ENCODE results near the gene RORC. TPM values are rescaled to one million over a fixed set of nuclear protein-coding genes. Genes with fewer than 3 reads are reported as not detected.

RORC gene
- total RNA-seq, 1 experiment from 2014 or later: 0.26 TPM

DNA sequence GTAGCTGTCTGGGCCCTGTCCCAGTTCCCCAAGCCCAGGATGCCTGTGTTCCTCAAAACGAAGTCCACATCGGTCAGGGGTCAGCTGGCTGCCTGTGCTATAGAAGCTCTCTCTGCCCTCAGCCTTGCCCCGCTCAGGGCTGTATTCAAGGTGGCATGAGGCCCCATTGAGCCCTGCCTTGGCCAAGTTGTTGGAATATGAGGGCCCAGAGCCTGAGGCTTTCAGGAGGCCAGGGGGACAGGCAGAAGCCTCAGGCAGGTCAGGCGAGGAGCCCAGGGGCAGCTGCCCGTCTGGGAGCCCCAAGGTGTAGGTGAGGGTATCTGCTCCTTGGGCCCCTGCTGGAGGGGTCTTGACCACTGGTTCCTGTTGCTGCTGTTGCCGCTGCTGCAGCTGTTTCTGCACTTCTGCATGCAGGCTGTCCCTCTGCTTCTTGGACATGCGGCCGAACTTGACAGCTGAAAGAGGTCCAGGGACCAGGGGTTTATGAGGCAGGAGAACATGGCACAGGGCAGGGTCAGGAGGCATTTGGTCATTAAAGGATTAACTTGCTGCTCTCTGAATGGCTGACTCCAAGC is 16.5 kb downstream of the RORC start:
- POLR2A ChIA-PET (ENCODE audit: unreplicated experiment): no interaction called here
- no peaks in the 10 kb centered on the region for H3K79me2 ChIP-seq (ENCODE audit: low read length)
- BruUV-seq (replicated peaks): no TSS peak

DNA sequence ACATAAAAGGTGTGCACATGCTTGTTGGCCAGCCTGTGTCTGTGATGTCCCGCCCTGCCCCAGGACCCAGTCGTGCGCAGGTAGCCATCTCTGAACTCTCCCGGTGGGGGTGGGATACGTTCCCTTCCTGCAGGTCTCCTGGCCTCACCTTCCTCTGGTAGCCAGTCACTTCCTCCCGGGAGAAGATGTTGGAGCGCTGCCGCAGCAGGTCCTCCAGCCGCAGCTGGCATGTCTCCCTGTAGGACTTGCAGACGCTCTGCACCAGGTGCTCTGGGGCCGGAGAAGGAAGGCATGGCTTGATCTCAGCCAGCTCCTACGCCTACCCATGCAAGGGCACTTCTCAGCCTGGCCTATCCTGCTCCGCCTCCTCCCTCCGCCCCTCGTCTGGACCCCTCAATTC is 17.2 kb downstream of the RORC start:
- no peaks in the 10 kb centered on the region for H3F3A ChIP-seq (ENCODE audit: low read length, unreplicated experiment)
- no TSS peak for BruUV-seq (replicated peaks)
- H3K9me3 ChIP-seq (ENCODE audit: low read length): no peaks in the 10 kb centered on the region
- ATAC-seq (no peak), DNase-seq (no peak)
- H3K9ac ChIP-seq (ENCODE audit: low read length): no peak overlapping the region
- H3K27ac ChIP-seq (ENCODE audit: low read length): no peak overlapping the region
- H2AFZ ChIP-seq (ENCODE audit: low read length): no peak overlapping the region
- intact Hi-C loops (cut with micrococcal nuclease): no loop called here
- H3K9me2 ChIP-seq (replicated peaks; ENCODE audit: low read length): no peaks in the 10 kb centered on the region
- no peaks in the 10 kb centered on the region for H3K36me3 ChIP-seq (ENCODE audit: low read depth, low read length)
- POLR2A ChIA-PET (ENCODE audit: unreplicated experiment): no interaction called here
- no peaks in the 10 kb centered on the region for H3K27me3 ChIP-seq (ENCODE audit: low read length)
- no peaks in the 10 kb centered on the region for H3K79me2 ChIP-seq (ENCODE audit: low read length)
- H3K4me1 ChIP-seq (ENCODE audit: insufficient read depth, low read length): no peaks in the 10 kb centered on the region
- no peak overlapping the region for H3K4me2 ChIP-seq (ENCODE audit: low read length)
- CTCF ChIA-PET: no interaction called here
- no peaks in the 10 kb centered on the region for H4K20me1 ChIP-seq (ENCODE audit: low read length)
- TF ChIP-seq EZH2phosphoT487 (IDR thresholded peaks at IDR 0.05; ENCODE audit: borderline replicate concordance, low read length) (no peak), EZH2 (IDR thresholded peaks at IDR 0.05; ENCODE audit: low read length, unreplicated experiment) (no peak)
- TF ChIP-seq, protein P1, sequence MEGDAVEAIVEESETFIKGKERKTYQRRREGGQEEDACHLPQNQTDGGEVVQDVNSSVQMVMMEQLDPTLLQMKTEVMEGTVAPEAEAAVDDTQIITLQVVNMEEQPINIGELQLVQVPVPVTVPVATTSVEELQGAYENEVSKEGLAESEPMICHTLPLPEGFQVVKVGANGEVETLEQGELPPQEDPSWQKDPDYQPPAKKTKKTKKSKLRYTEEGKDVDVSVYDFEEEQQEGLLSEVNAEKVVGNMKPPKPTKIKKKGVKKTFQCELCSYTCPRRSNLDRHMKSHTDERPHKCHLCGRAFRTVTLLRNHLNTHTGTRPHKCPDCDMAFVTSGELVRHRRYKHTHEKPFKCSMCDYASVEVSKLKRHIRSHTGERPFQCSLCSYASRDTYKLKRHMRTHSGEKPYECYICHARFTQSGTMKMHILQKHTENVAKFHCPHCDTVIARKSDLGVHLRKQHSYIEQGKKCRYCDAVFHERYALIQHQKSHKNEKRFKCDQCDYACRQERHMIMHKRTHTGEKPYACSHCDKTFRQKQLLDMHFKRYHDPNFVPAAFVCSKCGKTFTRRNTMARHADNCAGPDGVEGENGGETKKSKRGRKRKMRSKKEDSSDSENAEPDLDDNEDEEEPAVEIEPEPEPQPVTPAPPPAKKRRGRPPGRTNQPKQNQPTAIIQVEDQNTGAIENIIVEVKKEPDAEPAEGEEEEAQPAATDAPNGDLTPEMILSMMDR (conservative IDR thresholded peaks at IDR 0.05; ENCODE audit: low read depth, low read length): no peak
- no peak overlapping the region for H3K4me3 ChIP-seq (ENCODE audit: low read length)

More for the DNA sequence above, 16.5 kb downstream of the RORC start:
- H2AFZ ChIP-seq (ENCODE audit: low read length): no peak overlapping the region
- DNase-seq: no peak
- no peak for TF ChIP-seq EZH2phosphoT487 (IDR thresholded peaks at IDR 0.05; ENCODE audit: borderline replicate concordance, low read length)
- no peak for TF ChIP-seq EZH2 (IDR thresholded peaks at IDR 0.05; ENCODE audit: low read length, unreplicated experiment)
- TF ChIP-seq, protein P1 (conservative IDR thresholded peaks at IDR 0.05; ENCODE audit: low read depth, low read length): no peak
- CTCF ChIA-PET: no interaction called here
- intact Hi-C loops (cut with micrococcal nuclease): no loop called here
- H3K36me3 ChIP-seq (ENCODE audit: low read depth, low read length): no peaks in the 10 kb centered on the region
- peaks cover 2% of the 10 kb centered on the region; the same call in 1 of the 2 replicates for H3K4me1 ChIP-seq (ENCODE audit: insufficient read depth, low read length)
- H3F3A ChIP-seq (ENCODE audit: low read length, unreplicated experiment): no peaks in the 10 kb centered on the region
- no peaks in the 10 kb centered on the region for H3K9me2 ChIP-seq (replicated peaks; ENCODE audit: low read length)
- ATAC-seq: no peak
- H3K4me2 ChIP-seq (ENCODE audit: low read length): no peak overlapping the region
- no peaks in the 10 kb centered on the region for H3K9me3 ChIP-seq (ENCODE audit: low read length)
- no peak overlapping the region for H3K9ac ChIP-seq (ENCODE audit: low read length)
- H4K20me1 ChIP-seq (ENCODE audit: low read length): no peaks in the 10 kb centered on the region
- no peaks in the 10 kb centered on the region for H3K27me3 ChIP-seq (ENCODE audit: low read length)
- no peak overlapping the region for H3K27ac ChIP-seq (ENCODE audit: low read length)
- H3K4me3 ChIP-seq (ENCODE audit: low read length): no peak overlapping the region

DNA sequence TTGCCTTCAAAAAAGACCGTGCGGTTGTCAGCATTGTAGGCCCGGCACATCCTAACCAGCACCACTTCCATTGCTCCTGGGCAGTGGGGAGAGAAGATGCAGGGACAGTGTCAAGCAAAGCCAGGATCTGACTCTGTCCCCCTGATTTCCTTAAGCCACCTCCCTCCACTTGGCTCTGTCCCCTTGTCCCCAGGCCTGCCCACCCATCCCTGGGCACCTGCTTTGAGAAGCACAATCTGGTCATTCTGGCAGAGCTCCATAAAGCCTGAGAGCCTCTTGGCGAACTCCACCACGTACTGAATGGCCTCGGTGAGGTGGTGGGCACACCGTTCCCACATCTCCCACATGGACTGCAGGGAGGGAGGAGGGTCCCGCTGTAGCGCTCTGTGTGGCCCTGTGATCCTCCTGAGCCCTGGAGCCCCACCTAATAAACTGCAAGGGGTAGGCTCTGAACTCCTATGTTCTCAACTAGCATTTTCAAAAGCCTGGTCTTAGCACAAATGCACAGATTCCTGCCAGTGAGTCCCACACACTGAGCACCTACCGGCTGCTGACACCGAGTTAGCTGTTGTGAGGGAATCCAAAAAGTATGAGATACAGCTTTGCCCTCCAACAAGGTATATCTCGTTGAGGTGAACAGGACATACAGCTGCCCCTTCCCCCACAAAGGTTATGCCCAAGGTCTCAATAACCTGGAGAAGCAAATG is 18.2 kb downstream of the RORC start:
- intact Hi-C loops (cut with micrococcal nuclease): no loop called here
- H3K9me3 ChIP-seq (ENCODE audit: low read length): no peaks in the 10 kb centered on the region
- H3K4me1 ChIP-seq (ENCODE audit: insufficient read depth, low read length): no peaks in the 10 kb centered on the region
- no peak overlapping the region for H3K4me2 ChIP-seq (ENCODE audit: low read length)
- no peaks in the 10 kb centered on the region for H3K79me2 ChIP-seq (ENCODE audit: low read length)
- H3K9me2 ChIP-seq (replicated peaks; ENCODE audit: low read length): no peaks in the 10 kb centered on the region
- no peak overlapping the region for H3K4me3 ChIP-seq (ENCODE audit: low read length)
- ATAC-seq: no peak
- TF ChIP-seq EZH2phosphoT487 (IDR thresholded peaks at IDR 0.05; ENCODE audit: borderline replicate concordance, low read length) (no peak), EZH2 (IDR thresholded peaks at IDR 0.05; ENCODE audit: low read length, unreplicated experiment) (no peak)
- TF ChIP-seq, protein P1 (conservative IDR thresholded peaks at IDR 0.05; ENCODE audit: low read depth, low read length): no peak
- H3K27ac ChIP-seq (ENCODE audit: low read length): no peak overlapping the region
- no TSS peak for BruUV-seq (replicated peaks)
- no peaks in the 10 kb centered on the region for H4K20me1 ChIP-seq (ENCODE audit: low read length)
- ChIA-PET POLR2A (ENCODE audit: unreplicated experiment) (no interaction called here), CTCF (no interaction called here)
- no peak overlapping the region for H3K9ac ChIP-seq (ENCODE audit: low read length)
- H3K27me3 ChIP-seq (ENCODE audit: low read length): no peaks in the 10 kb centered on the region
- no peak overlapping the region for H2AFZ ChIP-seq (ENCODE audit: low read length)
- no peaks in the 10 kb centered on the region for H3F3A ChIP-seq (ENCODE audit: low read length, unreplicated experiment)
- DNase-seq: no peak
- H3K36me3 ChIP-seq (ENCODE audit: low read depth, low read length): no peaks in the 10 kb centered on the region
